A172 (cell line): ENCODE results near the gene PLEKHB1. TPM values are rescaled to one million over a fixed set of nuclear protein-coding genes. Genes with fewer than 3 reads are reported as not detected.
"Not testable (repeated sequence)": the region's sequence is repeated elsewhere in the genome, so short reads cannot be mapped to it uniquely, and the experiment has no call there.

ENCODE experiments used
- DNase-seq: peaks from one replicate; pipeline ENCODE4 v3.0.0-alpha.2; 2015; ENCODE audit warnings: low spot score
- total RNA-seq: library from RNA; depleted of rRNA; stranded (reverse); fragments of >200 nt; shearing (Covaris generic); gene quantifications from 2 replicates; pipeline ENCODE4 v1.2.3, GENCODE V29; 2014; rRNA removed

Gene PLEKHB1
- total RNA-seq, 1 experiment from 2014 or later: 6.2 TPM

GRCh38 chr11:73676552-73676951 is 30.2 kb downstream of the PLEKHB1 start:
- not testable (repeated sequence) for DNase-seq

DNA sequence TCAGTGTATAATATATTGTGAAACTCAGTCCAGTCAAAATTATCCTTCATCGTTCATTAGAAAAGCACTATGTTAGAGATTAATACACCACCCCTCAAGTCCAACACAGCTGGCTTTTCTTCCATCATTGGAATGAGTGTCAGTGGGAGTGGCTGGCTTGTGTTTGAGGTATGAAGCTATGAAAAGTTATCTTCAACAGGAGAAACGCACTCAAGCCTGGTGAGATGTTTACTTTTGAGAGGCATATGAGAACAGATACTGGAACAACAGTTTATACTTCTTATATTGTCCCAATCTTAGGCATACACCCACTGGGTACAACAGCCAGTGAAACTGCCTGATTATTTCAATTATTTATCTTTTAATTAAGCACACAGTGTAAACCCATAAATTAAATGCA is 34.3 kb downstream of the PLEKHB1 start:
- DNase-seq: no peak

GRCh38 chr11:73693899-73694525 is 47.6 kb downstream of the PLEKHB1 start:
- DNase-seq: no peak

DNA sequence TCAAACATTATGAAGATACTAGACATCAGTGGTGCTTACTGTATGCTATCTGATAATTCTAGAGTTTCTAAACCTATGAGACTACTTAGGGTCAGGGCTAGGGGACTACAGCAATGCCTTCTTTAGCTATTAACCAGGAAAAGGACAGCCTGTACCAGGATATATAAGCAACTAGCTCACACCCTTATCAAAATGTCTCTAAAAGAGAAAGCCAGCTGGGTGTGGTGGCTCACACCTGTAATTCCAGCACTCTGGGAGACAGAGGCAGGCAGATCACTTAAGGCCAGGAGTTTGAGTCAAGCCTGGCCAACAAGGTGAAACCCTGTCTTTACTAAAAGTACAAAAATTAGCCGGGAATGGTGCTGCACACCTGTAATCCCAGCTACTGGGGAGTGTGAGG is 58.7 kb downstream of the PLEKHB1 start:
- DNase-seq: no peak

DNA sequence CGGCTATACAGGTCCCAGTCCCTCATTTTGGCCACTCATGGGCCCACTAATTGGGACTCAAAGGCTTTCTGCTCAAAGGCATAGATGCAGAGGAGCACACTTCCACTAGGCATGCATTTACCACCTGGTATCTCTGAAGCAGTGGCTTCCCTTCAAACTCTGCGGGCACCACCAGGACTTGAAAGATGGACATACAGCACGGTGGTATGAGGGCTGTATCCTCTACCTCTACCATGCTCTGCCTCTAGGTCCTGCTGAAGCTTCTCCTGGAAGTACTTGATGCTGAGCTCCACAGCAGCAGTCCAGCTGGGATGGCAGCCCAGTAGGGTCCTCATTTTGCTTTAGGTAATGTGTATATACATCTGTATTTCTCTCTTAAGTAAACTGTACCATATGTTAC is 64.6 kb downstream of the PLEKHB1 start:
- no peak for DNase-seq

Other genes with a start within 250 kb of the PLEKHB1 start
- 18.1 and 22.3 TPM in 2 replicates for gene FAM168A, start 48.5 kb upstream of the PLEKHB1 start, total RNA-seq
- gene RAB6A, start 114.5 kb downstream of the PLEKHB1 start, total RNA-seq: 91.8 and 92.1 TPM in 2 replicates
- gene MRPL48, start 141.3 kb downstream of the PLEKHB1 start, total RNA-seq: 54.7 and 68.2 TPM in 2 replicates
- 126 and 133 TPM in 2 replicates for gene COA4, start 230.3 kb downstream of the PLEKHB1 start, total RNA-seq
- gene PAAF1, start 230.4 kb downstream of the PLEKHB1 start, total RNA-seq: 12.7 and 15.1 TPM in 2 replicates